Cerebellar cortex (tissue), 1 donor: ENCODE results near the gene ZCCHC7.
"Not testable (repeated sequence)": the region's sequence is repeated elsewhere in the genome, so short reads cannot be mapped to it uniquely, and the experiment has no call there.

Experiments used
- DNase-seq: peaks from one replicate; pipeline ENCODE4 v3.0.0-alpha.2; 2015; ENCODE audit warnings: low spot score

Gene ZCCHC7

DNA sequence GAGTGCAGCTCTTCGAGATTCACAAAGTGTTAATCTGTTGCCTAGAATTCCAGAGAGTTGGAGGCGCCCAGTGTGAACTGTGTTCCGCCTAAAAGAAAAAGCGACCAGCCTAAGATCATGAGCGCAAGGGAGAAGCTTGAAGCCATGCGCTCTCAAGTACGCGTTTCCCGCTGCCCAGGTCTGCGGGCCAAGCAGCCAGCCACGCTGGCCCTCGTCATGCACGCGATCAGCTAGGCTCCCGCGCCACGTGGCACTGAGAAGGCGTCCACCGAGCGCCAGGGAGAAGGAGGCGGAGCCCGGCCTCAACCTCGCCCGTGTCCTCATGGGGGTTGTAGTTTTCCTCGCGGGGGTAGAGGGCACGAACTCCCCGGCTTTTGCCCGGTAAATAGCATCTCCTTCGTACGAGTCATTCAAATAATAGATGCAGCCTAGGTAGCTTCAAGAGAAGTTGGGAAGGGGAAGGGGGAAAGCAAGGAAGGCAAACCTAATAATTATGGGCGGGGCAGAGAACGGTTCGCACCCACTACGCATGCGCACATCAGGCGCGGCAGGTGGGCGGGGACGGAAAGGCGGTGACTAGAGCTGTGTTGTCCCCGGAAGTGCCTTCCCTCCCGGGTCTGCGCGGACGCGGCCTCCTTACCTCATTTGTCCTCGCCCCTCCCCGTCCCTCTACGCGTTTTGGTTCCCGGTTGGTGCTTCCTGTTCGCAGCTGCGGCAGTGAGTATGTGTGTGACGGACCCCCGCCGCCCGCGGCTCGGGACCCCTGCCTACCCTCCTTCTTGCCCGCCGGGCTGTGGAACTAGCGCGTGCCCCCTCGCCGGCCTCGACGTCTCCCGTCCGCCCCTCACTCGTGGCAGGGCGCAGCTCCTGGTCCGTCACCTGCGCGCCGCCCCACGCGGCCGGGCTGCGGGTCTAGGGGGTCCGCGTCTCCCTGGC, at the start of gene ZCCHC7:
Gene ZCCHC7 (plus strand): TSS at position 668 of the 936 bp plus-strand sequence.
- peak; percentile 97 for DNase-seq

DNA sequence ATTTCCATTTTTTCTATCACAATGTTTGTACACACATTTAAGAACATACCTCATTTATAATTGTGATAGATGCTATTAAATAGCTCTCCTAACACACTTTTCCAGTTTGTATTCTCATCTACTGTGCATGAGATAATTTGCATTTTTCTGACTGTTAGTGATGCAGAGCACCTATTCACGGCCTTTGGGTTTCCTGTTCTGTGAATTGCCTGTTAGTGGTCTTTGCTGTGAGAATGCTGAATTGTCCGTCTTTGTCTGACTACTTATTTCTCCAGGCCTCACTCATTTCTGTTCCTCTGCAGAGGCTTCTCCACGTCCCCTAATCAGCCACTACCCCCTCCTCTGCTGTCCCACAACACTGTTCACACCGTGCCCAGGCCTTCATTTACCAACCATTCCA, 45.6 kb upstream of the ZCCHC7 start:
- DNase-seq, result not testable (repeated sequence)

DNA sequence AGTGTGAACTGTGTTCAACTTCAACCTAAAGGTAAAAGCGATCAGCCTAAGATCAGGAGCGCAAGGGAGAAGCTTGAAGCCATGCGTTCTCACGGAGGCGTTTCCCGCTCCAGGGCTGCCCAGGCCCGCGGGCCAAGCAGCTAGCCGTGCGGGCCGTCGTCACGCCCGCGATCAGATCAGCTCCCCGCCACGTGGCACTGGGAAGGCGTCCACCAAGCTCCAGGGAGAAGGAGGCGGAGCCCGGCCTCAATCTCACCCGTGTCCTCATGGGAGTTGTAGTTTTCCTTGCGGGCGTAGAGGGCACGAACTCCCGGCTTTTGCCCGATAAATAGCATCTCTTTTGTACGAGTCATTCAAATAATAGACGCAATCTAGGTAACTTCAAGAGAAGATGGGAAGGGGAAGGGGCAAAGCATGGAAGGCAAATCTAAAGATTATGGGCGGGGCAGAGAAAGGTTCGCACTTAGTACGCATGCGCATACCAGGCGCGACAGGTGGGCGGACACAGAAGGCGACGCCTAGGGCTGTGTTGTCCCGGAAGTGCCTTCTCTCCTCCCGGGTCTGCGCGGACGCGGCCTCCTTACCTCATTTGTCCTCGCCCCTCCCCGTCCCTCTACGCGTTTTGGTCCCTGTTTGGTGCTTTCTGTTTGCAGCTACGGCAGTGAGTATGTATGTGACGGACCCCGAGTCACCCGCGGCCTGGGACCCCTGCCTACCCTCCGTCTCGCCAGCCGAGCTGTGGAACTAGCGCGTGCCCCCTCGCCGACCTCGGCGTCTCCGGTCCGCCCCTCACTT, 40.8 kb upstream of the ZCCHC7 start:
- peak; percentile 96 for DNase-seq

DNA sequence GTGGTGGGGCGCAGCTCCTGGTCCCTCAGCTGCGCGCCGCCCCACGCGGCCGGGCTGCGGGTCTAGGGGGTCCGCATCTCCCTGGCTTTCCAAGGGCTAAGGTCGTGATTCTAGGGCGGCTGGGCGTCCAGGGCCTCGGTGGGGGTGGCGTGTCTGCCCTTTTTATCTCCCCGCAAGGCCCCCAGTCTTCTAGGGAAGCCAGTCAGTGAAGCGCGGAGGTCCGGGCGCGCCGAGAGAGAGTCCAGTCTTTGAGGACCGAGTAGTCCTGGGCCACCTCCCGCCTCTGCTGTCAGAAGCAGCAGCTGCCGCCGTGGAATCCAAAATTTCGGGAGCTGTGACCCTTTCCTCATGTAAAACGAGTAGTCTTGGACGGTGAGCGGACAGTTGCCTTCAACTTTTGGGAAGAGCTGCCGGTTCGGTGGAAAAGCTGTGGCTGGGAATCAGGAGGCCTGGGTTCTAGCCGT, 40.2 kb upstream of the ZCCHC7 start:
- DNase-seq, result peak; percentile 31

DNA sequence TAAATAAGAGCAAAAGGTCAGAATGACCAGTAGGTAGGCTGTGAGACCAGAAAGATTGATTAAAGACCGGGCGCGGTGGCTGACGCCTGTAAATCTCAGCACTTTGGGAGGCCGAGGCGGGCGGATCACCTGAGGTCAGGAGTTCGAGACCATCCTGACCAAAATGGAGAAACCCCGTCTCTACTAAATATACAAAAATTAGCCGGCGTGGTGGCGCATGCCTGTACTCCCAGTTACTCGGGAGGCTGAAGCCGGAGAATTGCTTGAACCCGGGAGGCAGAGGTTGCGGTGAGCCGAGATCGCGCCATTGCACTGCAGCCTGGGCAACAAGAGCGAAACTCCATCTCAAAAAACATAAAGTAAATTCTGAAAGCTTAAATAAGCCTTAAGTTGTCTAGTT, 38.9 kb upstream of the ZCCHC7 start:
- not testable (repeated sequence) for DNase-seq

DNA sequence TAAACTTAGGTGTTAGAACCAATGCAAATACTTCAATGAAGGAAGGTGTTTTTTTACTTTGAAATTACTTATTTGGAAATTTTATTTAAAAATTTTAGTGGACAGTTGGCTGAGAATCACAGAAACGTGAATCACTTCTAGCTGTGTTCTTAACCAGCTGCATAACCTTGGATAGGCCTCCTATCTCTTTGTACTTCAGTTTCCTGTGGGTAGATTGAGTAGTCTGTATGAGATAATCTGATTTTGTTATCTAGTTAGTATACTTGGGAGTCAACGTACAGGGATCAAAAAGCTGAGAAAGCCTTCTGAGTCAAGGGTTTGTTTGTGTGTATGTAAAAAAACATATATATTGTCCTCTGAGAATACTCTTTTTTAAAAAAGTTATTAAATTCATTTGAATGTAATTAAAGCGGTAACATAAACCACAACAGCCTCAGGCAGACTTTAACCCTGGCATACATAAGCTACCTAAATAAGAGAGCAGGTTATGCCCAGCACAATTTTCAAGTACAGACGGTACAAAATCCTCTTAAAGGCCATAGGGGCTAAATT, 38.1 kb upstream of the ZCCHC7 start:
- DNase-seq, result no peak

DNA sequence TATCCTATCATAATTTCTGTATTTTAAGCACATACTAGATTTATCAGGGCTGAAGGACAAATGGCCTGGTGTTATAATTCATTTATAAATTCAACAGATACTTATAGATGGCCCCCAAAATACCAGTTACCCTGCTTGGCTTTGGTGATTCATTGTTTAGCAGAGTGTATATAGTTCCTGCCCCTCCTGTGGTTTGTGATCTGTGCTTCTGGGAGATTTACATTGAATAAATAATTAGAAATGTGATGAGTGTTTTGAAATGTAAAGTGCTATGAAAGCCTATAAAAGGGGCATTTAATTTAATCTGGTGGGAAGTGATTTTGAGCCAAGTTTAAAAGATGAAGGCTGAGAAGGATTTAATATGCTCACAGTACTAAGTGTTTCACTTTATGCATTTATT, 36.7 kb upstream of the ZCCHC7 start:
- DNase-seq, result no peak

DNA sequence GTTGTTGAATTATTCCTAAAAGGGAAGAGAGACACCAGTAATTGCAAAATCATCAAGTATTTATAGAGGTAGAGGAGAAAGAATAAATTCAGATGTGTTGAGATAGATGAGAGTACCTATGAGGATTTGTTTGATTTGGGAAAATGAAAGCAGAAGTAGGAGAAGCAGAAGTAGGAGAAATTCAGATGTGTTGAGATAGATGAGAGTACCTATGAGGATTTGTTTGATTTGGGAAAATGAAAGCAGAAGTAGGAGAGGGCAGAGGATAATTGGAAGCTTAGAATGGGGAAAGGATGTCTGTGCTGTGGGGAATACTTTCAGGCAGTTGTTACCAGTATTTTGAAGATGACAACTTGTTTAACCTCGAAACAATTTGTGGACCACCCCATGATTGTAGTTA, 35.1 kb upstream of the ZCCHC7 start:
- DNase-seq, result no peak

DNA sequence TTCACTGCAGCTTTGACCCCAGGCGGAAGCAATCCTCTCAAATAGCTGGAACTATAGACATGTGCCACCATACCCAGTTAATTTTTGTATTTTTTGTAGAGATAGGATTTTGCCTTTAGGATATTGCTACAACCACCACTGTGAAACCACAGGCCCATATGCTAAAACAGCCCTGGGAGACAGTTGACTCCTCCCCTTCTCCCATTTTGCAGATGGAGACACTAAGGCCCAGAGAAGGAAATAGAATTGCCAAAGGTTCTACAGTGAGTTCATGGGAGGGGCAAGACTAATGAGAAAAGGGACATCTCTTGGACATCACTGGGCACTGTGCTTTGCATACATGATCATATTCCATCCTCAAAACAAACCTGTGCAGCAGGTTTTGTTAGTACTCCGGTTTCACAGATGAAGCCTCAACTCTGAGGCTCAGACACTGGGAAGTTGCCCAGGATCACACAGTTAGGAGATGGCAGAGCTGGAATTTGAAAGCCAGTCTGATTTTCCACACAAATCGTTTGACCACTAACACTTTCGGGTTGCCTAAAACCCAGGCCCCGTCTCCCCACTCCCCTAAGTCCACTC, 27.6 kb upstream of the ZCCHC7 start:
- DNase-seq, result not testable (repeated sequence)

DNA sequence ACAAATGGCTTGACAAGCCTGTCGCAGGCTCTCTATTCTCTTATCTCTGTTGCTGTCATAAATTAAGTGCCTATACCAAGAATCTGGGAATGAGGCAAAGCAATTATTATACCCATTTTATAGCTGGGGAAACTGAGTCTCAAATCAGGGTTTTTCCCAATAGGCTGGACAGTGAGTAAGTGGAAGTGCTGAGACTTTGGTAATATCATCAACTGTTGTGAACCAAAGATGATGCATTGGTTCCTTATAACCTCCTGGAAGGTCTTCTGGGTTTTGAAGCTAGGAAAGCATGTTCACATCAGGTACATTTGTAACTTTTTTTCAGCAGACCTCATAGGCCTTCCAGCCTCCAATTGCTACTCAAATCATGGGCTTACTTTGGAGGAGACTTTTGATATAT, 25.6 kb upstream of the ZCCHC7 start:
- no peak for DNase-seq

DNA sequence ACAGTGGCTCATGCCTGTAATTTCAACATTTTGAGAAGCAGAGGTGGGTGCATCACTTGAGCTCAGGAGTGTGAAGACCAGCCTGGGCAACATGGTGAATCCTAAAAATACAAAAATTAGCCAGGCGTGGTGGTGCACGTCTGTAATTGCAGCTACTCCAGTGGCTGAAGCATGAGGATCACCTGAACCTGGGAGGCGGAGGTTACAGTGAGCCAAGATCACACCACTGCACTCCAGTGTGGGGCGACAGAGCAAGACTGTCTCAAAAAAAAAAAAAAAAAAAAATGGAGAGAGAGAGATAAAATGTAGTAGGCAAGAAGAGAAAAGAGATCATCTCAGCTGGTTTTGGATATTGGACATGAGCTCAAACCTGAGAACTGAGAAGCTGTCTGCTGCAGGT, 23.7 kb upstream of the ZCCHC7 start:
- no peak for DNase-seq

DNA sequence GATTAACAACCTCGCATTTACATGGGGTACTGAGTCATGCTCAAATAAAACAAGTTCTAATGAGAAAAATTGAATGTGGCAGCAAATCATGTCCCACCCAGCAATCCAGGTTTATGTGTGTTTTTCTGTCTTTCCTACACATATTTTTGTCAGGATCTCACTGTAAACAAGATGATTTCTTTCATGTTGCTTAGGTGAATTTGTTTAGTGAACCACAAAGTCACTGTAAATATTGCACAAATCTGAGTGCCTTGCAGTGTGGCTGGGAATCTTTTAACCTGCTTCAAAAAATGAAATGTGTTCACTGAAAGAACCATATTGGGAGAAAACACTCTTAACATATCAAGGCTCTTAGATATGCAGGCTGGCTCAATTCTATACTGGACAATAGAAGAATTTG, 23.1 kb upstream of the ZCCHC7 start:
- DNase-seq, result no peak

DNA sequence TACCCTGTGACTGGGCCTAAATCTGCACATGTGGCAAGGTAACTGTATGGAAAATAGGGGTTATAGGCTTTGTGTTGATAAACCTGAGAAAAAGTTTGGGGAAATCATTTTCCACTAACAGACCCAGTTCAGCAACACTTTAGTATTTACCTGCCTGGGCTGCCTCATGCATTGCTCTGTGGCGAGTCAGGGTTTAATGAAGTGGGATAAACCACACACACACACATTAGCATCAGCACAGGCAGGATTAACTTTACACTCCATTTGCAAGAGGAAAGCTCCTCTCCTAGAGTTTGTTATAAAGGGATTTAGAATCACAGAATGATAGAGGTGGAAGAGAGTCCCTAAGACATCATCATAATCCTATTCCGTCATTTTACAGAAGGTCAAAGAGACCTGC, 20.0 kb upstream of the ZCCHC7 start:
- DNase-seq, result no peak

DNA sequence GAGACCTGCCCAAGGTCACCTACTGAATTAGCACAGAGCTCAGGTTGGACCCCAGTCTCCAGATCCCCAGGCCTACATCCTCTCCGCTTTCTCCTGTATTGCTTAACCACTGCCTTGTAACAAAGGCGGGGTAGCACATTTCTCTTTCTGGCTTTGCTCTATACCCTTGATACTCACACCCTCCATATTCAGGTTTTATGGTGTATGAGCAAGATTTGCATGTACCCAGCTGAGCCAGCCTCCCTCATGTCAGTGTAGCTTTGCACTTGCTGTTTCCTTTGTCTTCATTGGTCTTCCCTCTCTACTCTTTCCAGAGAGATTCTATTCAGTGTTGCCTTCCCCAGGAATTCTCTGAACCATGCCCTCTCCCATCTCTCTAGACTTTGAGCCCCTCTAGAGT, 19.6 kb upstream of the ZCCHC7 start:
- DNase-seq, result no peak

DNA sequence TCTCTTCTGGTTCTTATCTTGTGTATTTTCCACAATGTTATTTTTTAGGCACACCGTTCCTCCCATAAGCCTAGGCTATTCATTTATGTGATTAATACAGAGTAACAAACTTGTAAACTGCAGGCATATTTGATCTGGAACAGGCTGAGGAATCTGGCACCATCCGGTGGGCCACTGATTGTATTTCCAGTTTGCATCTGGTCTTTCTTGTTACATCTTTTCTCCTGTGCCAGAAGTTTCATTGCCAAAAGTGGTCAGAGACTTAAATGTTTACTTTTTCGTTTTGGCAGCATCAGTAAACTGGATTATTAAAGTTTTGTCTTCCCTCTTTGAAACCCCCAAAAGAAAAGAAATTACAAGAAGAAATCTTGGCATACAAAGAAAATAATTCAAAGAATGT, 17.9 kb upstream of the ZCCHC7 start:
- DNase-seq, result no peak

DNA sequence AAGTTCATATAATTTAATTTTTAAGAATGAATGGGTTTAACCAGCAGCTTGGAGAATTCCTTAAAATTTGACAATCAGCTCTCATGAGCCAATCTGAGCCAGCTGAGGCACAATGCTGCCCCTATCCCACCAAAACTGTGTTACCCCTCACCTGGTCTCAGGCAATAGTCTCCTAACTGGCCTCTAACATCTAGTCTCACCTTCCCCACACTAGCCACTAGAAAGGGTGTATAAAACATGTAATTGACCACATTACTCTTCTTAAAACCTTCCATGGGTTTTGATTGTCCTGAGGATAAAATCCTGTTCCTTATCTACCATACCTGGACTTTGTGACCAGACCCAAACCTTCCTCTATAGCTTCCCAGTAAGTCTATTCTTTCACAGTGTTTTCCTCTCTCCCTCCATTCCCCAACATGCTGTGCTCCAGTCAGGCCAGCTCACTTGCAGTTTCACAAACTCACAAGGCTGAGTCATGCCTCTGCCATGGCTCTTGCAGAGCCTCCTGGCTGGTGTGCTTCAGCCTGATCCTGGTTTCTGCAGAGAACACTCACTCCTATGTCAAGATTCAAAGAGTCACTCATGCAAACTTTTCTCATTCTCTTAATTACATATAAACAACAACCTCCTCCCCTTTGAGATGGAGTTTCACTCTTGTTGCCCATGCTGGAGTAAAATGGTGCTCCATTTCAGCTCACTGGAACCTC, 16.0 kb upstream of the ZCCHC7 start:
- no peak for DNase-seq

DNA sequence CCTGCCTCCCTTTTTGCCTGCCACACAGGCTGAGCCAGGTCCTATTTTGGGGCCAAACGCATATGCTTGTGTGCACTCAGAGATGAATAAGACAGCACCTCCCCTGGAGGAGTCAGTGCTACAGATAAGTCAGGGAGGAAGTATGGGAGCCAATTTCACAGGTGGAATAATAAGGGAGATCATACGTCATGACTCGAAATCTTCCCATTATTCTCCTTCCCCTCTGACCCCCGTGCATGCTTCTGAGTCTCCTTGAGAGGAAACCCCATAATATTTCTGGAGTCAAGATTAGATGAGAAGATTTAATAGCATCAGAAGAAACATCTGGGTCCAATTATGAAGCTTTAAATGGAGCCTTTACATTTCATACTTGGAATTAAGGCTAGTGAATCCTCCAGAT, 15.1 kb upstream of the ZCCHC7 start:
- DNase-seq, result no peak

DNA sequence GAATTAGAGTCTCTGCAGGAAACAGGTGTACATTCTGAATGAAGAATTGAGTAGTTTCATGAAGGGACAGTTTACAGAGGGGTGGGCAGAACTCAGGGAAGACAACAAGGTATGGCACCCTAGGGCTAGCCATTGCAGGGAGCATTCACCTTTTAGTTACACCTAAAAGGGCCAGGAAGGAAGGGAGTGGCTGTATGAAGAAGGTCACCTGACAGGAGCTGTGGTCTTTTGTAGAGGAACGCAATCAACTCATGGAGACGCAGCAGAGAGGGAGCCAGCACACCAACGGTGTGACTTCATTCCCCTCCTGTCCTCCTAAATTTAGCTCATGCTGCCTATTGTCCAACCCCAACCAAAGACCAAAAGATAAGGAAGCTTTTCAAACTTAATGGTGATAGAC, 12.7 kb upstream of the ZCCHC7 start:
- no peak for DNase-seq

DNA sequence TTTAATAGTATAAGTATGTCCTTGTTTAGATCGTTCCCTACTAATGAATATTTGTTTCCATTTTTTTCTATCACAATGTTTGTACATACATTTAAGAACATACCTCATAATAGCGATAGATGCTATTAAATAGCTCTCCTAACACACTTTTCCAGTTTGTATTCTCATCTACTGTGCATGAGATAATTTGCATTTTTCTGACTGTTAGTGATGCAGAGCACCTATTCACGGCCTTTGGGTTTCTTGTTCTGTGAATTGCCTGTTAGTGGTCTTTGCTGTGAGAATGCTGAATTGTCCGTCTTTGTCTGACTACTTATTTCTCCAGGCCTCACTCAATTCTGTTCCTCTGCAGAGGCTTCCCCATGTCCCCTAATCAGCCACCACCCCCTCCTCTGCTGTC, 5.9 kb upstream of the ZCCHC7 start:
- not testable (repeated sequence) for DNase-seq

DNA sequence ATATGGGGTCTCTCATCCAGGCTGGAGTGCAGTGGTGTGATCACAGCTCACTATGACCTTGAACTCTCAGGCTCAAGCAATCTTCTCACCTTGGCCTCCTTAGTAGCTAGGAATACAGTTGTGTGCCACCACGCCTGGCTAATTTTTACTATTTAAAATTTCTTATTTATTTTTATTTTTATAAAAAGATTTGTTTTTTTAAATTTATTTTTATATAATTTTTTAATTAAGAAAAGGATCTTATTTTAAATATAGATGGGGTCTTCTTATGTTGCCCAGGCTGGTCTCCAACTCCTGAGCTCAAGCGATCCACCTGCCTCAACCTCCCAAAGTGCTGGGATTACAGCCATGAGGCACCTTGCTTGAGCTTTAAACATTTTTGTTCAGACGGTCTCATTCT, 2.4 kb upstream of the ZCCHC7 start:
- DNase-seq, result no peak

DNA sequence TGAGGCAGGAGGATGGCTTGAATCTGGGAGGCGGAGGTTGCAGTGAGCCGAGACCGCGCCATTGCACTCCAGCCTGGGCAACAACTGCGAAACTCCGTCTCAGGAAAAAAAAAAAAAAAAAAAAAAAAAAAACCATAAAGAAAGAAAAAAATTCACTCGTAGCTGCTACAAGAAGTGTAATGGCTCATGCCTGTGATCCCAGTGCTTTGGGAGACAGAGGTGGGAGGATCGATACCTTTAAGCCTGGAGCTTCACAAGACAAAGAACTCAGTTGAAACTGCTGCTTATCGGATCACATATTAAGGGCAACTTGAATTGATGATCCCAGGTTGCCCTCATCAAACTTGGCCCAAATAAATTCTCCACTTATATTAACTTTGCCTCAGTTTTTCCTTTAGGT, 1.0 kb upstream of the ZCCHC7 start:
- DNase-seq, result no peak

DNA sequence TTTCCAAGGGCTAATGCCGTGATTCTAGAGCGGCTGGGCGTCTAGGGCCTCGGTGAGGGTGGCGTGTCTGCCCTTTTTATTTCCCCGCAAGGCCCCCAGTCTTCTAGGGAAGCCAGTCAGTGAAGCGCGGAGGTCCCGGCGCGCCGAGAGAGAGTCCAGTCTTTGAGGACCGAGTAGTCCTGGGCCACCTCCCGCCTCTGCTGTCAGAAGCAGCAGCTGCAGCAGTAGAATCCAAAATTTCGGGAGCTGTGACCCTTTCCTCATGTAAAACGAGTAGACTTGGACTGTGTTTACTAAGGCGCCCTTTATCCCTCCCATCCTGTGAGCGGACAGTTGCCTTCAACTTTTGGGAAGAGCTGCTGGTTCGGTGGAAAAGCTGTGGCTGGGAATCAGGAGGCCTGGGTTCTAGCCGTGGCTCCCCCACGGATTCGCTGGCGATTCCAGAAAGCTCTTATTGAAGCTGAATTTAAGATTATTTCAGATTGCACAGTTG, 515 bp downstream of the ZCCHC7 start:
- peak; percentile 40 for DNase-seq
